Endometrium (tissue), 2 donors: ENCODE data around the gene SETDB2.
"Not testable (repeated sequence)": the region's sequence is repeated elsewhere in the genome, so short reads cannot be mapped to it uniquely, and the experiment has no call there.

Experiments used
- FAIRE-seq: peaks from 2 replicates; lab custom pipeline; 2012; peaks lifted over from hg19 to GRCh38; lab: Jason Lieb, UNC
- donor health status: control.
- donor health status: control.

The SETDB2 gene

DNA sequence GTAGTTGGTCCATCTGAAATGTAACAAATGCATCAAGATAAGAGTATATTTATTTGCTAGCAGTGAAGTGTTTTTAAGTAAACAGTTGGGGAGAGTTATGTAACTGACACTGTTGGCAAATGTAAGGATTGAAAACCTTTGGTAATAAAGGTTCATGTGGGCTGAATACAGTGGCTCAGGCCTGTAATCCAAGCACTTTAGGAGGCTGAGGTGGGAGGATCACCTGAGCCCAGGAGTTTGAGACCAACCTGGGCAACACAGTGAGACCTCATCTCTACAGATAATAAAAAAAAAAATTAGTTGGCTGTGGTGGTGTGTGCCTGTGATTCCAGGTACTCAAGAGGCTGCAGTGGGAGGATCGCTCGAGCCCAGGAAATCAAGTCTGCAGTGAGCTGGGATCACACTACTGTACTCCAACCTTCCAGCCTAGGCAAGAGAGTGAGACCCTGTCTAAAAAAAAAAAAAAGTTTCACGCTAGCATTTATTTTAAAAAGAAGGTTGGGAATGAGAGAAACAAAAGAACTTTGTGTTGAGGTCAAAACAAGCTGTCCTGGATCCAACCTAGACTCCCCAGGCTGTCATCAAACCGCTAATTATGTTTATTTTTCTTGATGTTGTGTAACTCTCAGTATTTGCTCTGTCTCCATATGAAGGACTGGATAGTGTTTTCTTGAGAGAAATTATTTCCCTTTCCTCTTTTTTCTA, 20.7 kb downstream of the SETDB2 start:
- peak; percentile 94 for FAIRE-seq

DNA sequence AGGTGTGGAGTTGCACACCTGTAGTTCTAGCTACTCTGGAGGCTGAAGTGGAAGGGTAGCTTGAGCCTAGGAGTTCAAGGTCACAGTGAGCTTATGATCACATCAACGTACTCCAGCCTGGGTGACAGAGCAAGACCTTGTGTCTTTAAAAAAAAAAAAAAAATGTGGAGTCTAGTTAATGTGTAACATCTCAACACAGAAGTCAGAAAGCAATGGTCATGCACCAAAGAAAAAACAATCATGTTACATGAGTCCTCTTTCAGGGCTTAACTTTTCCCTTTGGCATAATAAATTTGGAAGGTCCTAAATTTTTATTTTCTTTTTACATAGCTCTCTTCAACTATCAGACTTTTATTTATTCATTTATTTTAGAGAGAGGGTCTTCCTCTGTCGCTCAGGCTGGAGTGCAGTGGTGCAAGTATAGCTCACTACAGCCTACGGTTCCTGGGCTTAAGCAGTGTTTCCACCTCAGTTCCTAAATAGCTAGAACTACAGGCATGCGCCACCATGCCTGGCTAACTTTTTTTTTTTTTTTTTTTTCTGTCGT, 22.3 kb downstream of the SETDB2 start:
- no peak for FAIRE-seq

DNA sequence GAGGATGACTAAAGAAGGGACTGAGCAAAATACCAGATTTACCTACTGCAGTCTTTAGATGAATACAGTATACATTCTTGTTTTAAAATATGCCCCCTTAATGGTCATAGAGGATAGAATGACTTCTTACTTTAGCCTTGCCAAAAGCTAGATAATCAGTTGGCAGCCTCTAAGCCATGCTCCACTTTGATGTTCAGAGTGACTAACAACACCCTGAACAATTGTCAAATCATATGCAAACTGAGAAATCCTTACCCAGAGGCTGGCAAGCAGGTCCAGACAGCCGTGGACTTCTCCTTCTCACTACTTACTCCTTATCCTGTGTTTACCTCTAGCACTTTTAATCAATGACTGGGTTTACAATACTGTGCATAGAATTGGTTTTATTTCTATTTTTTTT, 28.1 kb downstream of the SETDB2 start:
- no peak for FAIRE-seq

DNA sequence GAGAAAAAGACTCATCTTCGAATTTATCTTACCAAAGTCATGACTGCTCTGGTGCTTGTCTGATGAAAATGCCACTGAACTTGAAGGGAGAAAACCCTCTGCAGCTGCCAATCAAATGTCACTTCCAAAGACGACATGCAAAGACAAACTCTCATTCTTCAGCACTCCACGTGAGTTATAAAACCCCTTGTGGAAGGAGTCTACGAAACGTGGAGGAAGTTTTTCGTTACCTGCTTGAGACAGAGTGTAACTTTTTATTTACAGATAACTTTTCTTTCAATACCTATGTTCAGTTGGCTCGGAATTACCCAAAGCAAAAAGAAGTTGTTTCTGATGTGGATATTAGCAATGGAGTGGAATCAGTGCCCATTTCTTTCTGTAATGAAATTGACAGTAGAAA, 32.5 kb downstream of the SETDB2 start:
- FAIRE-seq, result no peak

DNA sequence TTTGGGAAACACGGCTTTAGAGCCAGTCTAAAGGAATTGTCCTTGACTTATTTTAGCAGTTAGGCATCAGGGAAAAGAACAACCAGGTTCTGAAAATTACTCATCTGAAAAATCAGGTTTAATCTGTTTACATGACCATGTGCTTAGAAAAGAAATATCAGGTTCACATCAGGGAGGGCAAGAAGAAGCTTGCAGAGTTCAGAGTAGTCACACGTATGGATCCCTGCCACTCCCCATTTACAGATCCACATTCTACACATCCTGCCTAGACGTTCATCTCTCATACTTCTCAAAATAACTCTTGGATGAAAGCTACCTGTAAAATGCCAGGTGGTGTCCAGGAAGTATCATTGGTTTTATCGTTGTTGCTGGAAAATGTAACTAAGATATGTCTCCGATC, 37.7 kb downstream of the SETDB2 start:
- no peak for FAIRE-seq

DNA sequence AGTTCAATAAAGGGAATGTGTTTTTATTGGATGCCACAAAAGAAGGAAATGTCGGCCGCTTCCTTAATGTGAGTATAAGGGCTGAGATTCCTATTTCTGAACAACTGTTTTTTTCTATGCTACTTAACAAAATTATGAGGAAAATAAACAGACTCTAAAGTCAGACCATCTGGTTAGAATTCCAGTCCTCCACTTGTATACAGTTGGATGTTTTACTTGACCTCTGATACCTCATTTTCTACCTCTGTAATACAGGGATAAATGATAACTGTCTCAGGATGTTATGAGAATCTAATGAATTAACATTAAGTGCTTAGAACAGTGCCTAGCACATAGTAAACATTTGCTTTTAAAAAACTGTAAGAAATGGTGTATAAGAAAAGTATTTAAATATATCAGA, 44.5 kb downstream of the SETDB2 start:
- FAIRE-seq, result peak; percentile 12

DNA sequence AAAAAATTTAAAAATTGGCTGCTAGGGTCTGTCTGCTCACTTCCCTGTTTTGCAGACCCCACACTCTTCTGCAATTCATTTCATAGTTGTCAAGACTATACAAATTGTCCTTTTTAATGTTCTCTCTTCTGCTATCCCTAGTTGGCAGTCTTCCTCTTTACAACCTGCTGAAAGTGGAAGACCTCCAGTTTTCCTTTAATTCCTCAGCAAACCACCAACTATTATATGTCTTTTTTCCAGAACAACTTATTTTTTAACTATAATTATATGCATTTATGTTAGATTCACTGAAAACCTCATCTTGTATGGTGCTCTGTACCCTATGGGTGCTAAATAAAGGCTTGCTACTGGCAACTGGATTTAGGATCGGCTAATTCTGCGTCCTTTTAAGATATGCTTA, 50.6 kb downstream of the SETDB2 start:
- no peak for FAIRE-seq

DNA sequence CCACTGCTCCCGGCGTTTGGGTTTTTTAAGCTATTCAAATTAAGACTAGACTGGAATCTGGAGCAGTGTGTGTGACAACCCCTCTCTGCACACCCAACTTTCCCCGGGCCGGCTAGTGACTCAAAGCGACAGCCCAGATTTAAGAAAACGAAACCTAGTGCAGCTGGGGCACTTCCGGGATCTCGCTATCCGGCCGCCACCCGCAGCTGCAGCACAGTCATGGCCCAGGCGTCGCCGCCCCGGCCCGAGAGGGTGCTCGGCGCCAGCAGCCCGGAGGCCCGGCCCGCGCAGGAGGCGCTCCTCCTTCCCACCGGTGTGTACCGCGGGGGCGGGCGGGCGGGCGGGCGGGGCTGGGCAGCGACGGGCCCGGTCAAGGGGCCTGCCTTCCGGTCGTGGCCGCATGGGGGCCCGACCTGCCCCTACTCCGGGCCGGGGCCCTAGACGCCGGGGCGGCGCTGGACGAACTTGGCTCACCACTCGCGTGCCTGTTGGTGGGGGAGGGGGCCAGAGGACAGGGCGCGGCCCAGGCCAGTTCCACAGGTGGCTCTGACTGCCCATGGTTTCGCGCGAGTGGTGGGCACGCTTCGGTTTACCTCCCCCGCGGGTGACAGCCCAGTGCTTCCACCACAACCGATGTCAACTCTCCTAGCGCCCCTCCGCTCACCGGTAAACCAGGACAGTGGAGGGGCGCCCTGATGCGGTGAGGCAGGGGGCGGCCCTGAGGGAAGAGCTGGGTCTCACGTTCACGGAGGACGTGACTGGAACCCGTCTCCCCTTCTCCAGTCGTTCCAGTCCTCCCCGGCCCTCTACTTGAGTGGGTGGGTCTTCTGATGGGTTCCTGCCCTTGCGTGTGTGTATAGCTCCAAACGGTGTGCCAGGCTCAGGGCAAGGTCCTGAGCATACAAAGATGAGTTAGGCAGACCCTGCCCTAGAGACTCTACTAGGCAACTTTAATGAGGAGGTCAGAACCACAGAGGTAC, 52.0 kb downstream of the SETDB2 start, which contains the start of gene PHF11:
PHF11 (plus strand) TSS at position 171 of the 980 bp plus-strand sequence; CDS start at position 220, 49 bp downstream.
- no peak for FAIRE-seq

DNA sequence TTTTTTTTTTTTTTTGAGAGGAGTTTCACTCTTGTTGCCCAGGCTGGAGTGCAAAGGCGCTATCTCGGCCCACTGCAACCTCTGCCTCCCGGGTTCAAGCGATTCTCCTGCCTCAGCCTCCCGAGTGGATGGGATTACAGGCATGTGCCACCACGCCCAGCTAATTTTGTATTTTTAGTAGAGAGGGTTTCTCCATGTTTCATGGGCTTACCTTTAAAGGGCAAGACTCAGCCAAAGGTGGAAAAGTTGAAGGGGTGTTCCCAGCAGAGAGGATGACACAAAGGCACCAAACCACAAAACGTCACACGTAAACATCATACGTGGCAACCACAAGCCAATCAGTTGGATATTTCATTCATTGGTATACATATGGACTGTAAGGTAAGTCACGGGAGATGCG, 52.8 kb downstream of the SETDB2 start:
- not testable (repeated sequence) for FAIRE-seq

DNA sequence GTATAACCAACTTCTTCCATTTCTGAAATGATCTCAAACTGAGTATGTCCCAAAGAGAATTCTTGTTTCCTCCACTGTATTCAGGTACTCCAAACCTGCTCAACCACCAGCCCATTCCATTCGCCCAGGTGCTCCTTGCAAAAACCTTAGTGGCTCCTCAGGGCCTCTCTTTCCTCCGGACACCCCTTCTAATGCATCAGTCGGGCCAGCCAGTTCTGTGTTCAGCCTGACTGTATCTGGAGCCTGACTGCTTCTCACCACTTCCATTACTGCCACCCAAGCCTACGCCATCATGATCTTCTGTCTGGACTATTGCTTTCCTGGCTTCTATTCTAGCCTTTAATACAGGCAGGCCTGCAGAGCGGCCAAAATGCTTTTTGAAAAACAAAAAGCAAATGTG, 53.2 kb downstream of the SETDB2 start:
- no peak for FAIRE-seq

DNA sequence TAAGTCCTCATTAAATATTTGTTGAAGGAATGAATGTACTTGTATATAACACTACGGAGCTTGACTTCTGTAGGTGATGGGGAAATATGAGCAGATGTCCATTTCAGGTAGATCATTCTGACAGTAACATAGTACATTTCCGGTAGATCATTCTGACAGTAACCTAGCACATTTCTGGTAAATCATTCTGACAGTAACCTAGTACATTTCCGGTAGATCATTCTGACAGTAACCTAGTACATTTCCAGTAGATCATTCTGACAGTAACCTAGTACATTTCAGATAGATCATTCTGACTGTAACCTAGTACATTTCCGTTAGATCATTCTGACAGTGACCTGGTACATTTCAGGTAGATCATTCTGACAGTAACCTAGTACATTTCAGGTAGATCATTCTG, 54.1 kb downstream of the SETDB2 start:
- FAIRE-seq, result no peak

DNA sequence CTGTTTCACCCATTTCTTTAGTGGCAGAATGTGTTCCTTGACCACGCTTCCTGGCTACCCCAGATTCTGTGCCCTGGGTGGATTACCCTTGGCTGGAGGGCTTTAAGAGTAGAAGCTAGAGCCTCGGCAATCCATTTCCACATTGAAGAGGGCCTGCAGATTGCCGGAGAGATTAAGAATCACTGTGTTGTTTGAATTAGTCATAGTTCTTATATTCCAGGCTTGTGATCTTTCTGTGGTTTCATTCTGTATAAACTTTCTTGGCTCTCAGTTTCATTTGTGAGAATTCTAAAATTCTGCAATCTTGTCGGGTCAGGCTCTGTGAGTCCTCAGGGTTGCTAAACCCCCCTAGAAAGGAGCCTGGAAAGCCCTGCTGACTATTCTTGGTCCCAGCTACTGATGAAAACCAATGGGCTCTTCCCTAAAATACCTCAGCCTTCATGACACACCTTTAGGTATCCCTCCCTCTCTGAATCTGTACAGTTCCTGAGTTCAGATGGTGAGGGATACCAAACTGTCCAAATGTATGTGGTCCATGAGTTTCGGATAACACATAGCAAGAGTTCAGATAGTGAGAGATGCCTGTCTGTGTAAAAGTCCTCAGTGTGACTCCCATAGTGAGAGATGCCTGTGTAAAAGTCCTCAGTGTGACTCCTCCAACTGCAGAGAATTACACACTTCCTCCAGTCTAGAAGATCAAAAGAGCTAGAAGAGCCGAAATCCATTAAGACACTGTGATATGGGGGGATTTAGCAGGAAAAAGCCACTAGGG, 56.0 kb downstream of the SETDB2 start:
- FAIRE-seq, result no peak

DNA sequence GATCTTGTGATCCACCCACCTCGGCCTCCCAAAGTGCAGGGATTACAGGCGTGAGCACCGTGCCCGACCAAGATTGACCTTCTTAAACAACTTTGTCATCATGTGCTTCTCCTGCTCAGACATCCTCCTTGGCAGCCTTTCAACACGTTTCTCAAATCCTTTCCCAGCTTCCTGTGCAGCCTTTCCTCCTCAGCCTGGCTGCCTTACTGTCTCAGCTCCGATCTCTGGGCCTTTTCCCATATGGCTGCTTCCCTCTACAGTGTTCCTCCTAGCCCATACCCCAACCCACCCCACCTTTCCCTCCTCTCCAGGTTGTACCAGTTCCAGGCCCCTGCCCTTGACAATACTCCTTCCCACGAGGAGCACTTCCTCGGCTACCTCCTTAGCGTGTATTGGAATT, 58.9 kb downstream of the SETDB2 start:
- no peak for FAIRE-seq

DNA sequence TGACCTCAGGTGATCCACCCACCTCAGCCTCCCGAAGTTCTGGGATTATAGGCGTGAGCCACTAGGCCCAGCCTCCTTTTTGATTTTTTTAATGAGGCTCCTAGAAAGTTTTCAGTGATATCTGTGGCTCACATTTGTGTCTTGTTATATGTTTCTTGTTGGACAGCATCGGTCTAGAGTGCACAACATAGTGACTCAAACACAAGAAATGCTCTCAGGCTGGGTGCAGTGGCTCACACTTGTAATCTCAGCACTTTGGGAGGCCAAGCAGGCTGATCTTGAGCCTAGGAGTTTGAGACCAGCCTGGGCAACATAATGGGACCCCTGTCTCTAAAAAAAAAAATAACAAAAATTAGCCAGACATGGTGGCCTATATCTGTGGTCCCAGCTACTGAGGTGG, 59.9 kb downstream of the SETDB2 start:
- no peak for FAIRE-seq

DNA sequence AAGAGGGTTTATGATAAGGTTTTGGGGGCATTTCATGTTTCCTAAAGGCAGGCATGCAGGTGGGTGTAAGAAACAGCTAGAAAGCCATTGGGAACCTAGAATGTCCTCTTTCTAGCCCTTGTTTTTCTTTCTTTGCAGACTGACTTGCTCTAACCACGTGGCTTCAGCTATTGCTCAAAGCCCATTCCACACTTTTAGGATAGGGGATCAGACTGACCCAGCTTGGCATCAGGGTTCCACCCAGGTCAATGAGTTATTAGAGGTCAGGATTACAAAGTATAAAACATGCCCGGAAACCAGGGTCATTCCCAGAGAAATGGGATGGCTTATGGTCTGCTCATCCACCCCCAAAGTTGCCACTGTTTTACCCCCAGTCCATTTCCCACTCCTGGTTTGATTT, 68.5 kb downstream of the SETDB2 start:
- no peak for FAIRE-seq

DNA sequence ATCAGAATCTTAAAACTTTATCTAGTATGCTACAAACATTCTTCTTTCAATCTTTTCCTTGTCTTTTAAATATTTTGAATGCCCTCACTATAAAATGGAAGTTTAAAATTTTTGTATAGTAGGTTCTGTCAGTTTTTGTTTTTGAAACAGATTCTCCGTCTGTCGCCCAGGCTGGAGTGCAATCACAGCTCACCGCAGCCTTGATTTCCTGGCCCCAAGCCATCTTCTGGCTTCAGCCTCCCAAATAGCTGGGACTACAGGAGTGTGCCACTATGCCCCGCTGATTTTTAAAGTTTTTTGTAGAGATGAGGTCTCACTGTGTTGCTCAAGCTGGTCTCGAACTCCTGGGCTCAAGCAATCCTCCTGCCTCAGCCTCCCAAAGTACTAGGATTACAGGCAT, 72.4 kb downstream of the SETDB2 start:
- no peak for FAIRE-seq

DNA sequence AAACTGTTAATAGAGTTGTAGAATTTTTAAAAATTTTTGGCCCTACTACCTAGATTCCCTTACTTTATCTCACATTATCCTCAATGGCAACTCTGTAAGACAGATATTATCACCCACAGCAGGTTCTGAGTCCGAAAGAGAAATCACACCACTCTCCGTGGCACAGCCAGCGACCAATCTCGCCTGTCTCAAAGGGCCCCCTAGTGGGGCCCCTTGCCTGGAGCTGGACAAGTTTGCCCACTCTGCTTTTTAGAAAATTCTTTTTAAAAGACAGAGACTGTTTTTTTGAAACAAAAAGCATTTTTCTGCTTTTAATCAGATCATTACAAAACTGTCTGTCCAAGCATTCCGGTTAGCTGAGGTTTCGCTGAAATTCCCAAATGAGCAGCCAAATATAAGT, 73.4 kb downstream of the SETDB2 start:
- FAIRE-seq, result no peak

DNA sequence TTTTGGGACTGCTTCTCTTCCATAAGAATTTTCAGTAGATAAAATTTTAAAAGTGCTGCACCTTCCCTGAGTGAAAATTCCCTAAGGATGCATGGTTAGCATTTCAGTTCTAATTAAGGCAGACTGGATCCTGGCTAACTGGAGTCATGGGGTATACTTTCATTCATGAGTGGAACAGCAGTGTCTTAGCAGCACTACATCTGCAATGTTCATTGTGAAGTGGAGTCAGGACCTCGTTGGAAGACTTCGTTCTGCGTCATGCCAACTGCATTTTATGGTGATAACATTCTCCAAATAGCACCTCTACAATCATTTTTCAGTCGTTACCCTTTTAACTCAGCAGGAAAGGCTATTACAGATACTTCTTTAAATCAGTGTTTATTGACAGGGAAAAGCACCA, 77.2 kb downstream of the SETDB2 start:
- no peak for FAIRE-seq

DNA sequence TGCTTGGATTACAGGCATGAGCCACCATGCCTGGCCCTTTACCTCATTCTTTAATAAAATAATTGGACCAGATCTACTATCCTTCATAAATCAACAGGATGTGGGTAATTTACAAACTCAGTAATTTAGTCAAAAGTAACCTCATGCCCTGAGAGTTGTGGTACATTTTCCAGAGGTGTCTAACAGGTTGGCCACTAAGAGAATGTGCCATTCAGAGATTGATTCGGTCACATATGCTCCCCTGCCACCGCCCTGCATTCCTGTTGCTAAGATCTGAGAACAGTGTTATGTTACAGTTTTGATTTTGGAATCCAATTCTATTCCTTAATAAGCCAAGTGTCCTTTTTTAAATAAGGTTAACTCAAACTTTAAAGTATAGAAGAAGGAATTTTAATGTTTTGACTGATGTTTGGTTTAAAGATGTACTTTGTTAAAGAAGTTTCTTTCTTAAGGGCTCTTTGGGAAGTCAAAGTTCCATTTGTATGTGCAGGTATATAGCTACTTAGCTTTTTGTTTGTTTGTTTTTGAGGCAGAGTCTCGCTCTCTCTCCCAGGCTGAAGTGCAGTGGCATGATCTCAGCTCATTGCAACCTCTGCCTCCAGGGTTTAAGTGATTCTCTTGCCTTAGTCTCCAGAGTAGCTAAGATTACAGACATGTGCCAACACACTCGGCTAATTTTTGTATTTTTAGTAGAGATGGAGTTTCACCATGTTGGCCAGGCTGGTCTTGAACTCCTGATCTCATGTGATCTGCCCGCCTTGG, 80.8 kb downstream of the SETDB2 start:
- no peak for FAIRE-seq

DNA sequence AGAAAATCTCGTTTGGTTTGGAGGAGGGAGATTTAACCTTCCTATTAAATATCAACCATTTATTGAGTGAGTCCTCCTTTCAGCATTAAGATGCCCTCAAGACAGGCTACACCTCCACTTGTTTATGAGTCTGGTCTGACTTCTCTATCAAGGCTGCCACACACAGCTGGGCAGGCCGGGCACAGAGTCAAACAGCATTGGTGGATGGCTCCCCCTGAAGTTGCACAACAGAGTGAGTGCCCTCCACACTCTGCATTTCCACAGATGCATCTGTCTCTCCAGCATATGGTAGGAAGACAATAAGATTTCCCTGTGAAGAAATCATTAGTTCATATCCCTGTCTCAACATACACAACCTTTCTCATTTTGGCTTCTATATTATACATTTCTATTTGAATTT, 83.0 kb downstream of the SETDB2 start:
- no peak for FAIRE-seq

DNA sequence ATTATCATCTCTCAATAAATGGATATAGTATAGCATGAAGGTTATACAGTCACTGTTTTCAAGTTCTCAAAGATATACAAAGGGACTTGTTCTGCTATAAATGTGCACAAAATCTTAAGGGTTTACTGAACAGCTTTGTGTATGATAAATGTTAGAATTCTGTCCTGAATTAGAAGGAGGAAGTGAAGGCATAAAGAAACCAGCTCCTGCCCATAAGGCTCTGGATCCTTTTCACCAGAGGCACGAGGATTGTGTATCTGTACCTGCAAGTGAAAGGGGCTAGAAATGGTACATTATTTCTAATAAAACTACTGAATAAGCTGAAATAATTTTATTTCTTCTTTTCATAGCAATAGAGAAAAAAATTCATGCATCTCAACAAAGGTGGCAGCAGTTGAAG, 84.1 kb downstream of the SETDB2 start:
- FAIRE-seq, result no peak

DNA sequence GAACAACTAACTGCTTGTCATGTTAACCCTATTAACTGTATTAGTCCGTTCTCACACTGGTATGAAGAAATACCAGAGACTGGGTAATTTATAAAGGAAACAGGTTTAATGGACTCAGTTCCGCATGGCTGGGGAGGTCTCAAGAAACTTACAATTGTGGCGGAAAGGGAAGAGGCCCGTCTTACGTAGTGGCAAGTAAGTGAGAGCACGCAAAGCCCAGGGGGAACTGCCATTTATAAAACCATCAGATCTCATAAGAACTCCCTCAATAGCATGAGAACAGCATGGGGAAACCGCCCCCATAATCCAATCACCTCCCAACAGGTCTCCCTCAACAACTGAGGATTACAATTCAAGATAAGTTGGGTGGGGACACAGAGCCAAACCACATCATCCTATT, 86.4 kb downstream of the SETDB2 start:
- no peak for FAIRE-seq
